Tibial artery (tissue), 4 donors: ENCODE measurements around the gene RNF138.

Source experiments
- DNase-seq, 2 donors: peaks; one replicate each; pipeline ENCODE4 v3.0.0-alpha.2; 2019
- H3K27ac ChIP-seq, 2 donors: fragments of 200-600 bp; sonication (generic) in 1 of 2; 1 replicate in 1 of 2; 2 replicates in 1 of 2; pipeline ENCODE4 v1.5.1; 2018 to 2019; ENCODE audit warnings: mild to moderate bottlenecking in 1 of 2
- H3K27me3 ChIP-seq, 2 donors: fragments of 200-600 bp; sonication (generic) in 1 of 2; one replicate each; pipeline versions ENCODE4 v1.5.1 to v1.6.0; 2016 to 2019
- H3K36me3 ChIP-seq, 3 donors: fragments of 200-600 bp; sonication (generic) in 2 of 3; one replicate each; pipeline ENCODE4 v1.5.1; 2016 to 2019; ENCODE audit warnings: mild to moderate bottlenecking in 2 of 3
- H3K4me1 ChIP-seq, 4 donors: fragments of 200-600 bp; sonication (generic) in 2 of 4; 1 replicate in 3 of 4; 2 replicates in 1 of 4; pipeline ENCODE4 v1.5.1; 2016 to 2019
- H3K4me3 ChIP-seq, 2 donors: fragments of 200-600 bp; sonication (generic) in 1 of 2; 1 replicate in 1 of 2; 2 replicates in 1 of 2; pipeline ENCODE4 v1.5.1; 2018 to 2019; ENCODE audit warnings: mild to moderate bottlenecking in 2 of 2
- H3K9me3 ChIP-seq, 3 donors: fragments of 200-600 bp; sonication (generic) in 1 of 3; one replicate each; pipeline ENCODE4 v1.5.1; 2016 to 2019
- intact Hi-C: fragments of 100-400 bp; cut with DNase I; formaldehyde crosslinking; loops from one replicate; pipeline ENCODE4 v1.15.0; 2023; ENCODE audit warnings: low total_unique reads
- TF ChIP-seq, protein P1 (sequence below), 2 experiments: fragments of 200-600 bp in 1 of 2; fragments of 450-650 bp in 1 of 2; IDR thresholded peaks; one replicate each; pipeline ENCODE4 v1.5.1; 2017 to 2019; ENCODE audit warnings: antibody characterized with exemption in 2 of 2, mild to moderate bottlenecking in 1 of 2, moderate library complexity in 1 of 2

Gene RNF138, protein sequence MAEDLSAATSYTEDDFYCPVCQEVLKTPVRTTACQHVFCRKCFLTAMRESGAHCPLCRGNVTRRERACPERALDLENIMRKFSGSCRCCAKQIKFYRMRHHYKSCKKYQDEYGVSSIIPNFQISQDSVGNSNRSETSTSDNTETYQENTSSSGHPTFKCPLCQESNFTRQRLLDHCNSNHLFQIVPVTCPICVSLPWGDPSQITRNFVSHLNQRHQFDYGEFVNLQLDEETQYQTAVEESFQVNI

DNA sequence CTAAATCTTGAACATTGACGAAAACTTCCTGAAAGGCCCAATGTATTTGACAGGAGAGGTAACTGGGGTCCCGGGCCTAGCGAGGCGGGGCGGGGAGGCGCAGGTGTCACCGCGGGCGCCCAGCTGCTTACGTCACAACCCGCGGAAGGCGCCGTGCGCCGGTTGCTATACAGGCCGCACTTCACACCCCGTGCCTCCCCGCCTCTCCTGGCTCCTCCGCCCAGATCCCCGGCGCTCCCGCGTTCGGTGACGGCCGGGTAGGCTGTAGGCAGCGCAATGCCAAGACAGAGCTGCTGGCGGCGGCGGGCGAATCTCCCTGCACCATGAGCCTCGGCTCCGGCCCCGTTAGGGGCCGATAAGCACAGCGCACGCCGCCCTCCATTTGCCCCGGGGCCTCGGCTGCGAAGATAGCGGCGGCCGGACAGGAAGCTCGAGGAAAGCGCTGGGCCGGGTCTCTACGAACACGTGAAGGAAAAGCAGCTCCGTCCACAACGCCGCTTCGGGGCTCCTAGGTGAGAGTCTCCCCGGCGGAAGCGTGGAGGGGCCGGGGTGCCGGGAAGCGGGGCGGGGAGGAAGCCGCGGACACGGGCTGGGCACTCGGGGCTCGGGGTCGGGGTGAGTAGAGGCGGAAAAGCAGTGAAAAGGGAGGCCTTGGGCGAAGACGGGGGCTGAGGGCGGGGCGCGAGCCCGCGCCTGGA, at the start of gene RNF138:
TSS of gene RNF138 (plus strand) at position 151 of the 698 bp plus-strand sequence. CDS start 903 bp downstream, outside the sequence.
- Histone ChIP-seq H3K9me3 (no peaks in the 10 kb centered on the region), H3K4me1 (peaks cover 0 to 30% (median 16%) of the 10 kb centered on the region in 4 donors)
- intact Hi-C loops: loop anchor here (10.0 kb wide), 1 partner anchor 383 kb away; the partner anchor contains the start of gene GAREM1

DNA sequence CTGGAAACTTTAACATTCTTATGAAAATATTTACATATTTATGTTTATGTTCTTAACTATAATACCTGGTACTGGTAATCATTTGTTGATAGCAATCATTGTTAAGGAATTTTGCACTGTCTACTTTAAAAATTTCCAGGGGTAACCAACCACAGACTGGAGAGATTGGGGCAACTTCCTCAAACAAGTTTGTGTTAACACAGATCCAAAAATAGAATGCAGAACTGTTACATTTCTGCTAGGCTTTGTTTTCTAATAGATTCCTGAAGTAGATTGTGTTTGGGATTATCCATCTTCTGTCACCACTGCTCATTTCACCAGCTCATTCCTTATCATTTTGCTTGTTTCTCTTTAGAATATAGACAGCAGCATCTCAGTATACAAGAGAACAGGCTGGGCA, 49.3 kb upstream of the RNF138 start:
- no peaks in the 10 kb centered on the region for H3K4me1 ChIP-seq
- H3K4me3 ChIP-seq: no peak overlapping the region
- intact Hi-C loops: no loop called here
- H3K27ac ChIP-seq: no peak overlapping the region
- no peaks in the 10 kb centered on the region for H3K27me3 ChIP-seq
- TF ChIP-seq, protein P1, sequence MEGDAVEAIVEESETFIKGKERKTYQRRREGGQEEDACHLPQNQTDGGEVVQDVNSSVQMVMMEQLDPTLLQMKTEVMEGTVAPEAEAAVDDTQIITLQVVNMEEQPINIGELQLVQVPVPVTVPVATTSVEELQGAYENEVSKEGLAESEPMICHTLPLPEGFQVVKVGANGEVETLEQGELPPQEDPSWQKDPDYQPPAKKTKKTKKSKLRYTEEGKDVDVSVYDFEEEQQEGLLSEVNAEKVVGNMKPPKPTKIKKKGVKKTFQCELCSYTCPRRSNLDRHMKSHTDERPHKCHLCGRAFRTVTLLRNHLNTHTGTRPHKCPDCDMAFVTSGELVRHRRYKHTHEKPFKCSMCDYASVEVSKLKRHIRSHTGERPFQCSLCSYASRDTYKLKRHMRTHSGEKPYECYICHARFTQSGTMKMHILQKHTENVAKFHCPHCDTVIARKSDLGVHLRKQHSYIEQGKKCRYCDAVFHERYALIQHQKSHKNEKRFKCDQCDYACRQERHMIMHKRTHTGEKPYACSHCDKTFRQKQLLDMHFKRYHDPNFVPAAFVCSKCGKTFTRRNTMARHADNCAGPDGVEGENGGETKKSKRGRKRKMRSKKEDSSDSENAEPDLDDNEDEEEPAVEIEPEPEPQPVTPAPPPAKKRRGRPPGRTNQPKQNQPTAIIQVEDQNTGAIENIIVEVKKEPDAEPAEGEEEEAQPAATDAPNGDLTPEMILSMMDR (IDR thresholded peaks at IDR 0.05): no peak
- DNase-seq: no peak
- H3K36me3 ChIP-seq: peaks cover 0 to 4% (median 0%) of the 10 kb centered on the region in 3 donors
- H3K9me3 ChIP-seq: no peaks in the 10 kb centered on the region

More for the DNA sequence above, at the start of gene RNF138:
- peak; percentile 85 to 93 for DNase-seq
- Histone ChIP-seq H3K27ac (peak within 1 kb of the TSS; percentile 100), H3K27me3 (no peaks in the 10 kb centered on the region), H3K36me3 (no peaks in the 10 kb centered on the region), H3K4me3 (peak within 1 kb of the TSS; percentile 86 to 90)
- TF ChIP-seq, protein P1 (IDR thresholded peaks at IDR 0.05): no peak

DNA sequence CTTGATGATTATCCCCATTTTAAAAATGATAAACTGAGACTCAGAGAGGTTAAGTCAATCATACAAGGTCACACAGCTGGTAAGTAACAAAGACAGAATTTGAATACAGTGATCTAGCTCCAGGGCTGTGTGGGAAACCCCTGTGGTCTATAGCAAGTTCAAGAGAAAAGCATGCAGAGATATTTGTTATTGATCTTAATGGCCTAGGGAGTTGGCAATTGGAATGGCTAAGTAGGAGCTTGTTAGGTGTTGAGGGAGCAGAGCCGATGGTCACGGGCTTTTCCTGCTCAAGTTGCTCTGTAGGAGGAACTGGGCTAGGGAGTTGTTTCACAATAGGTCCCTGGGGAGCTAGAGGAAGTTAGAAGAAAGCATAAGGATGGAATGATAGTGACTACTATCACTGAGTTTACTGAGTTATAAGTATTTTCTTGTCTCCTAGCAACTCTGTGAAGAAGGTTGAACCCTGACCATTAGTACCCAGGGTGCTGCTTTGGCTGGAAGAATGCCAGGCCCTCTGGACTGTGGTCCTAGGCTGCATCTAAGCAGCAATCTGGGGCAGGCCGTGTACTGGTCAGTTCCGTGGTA, 43.1 kb upstream of the RNF138 start:
- H3K36me3 ChIP-seq: no peaks in the 10 kb centered on the region
- no peaks in the 10 kb centered on the region for H3K9me3 ChIP-seq
- peak in 1 of 2 donors; percentile 72 for DNase-seq
- H3K27me3 ChIP-seq: no peaks in the 10 kb centered on the region
- TF ChIP-seq, protein P1 (IDR thresholded peaks at IDR 0.05): no peak
- no peak overlapping the region for H3K27ac ChIP-seq
- H3K4me1 ChIP-seq: peaks cover 0 to 4% (median 0%) of the 10 kb centered on the region in 4 donors
- intact Hi-C loops: no loop called here
- no peak overlapping the region for H3K4me3 ChIP-seq

DNA sequence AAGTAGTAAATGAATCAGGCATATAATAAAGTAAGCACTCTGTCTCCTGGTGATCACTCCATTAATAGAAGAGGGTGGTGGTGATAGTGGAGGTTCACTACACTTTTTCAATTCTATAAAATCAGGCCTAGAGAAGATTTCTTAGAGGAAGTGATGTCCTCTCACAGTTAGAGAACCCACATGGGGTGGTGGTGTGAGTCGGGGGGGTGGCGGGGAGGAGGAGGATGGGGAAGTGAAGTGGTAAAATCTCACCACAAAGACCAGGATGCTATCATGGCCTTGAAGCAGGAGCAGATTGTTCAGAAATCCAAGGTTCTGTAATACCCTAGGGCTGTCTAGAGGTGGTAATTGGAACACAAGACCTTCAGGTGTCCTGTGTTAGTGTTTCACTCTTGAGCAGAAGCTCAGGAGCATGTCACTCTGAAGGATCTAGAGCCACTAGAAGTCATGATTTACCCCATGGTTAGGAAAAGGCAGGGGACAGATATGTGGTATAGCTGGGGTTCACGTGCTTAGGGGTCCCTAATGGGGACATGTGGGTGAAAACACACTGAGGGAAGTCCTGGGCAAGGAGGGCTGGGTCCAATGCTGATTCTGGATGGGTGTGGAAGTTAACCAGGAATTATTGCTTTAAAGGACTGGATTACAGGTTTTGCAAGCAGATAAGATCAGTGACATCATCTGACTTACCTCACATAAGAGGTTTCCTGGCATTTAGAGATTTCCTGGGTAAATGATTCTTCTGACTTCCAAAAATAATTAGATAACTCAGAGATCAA, 42.1 kb upstream of the RNF138 start:
- no peak overlapping the region for H3K4me3 ChIP-seq
- peaks cover 0 to 4% (median 0%) of the 10 kb centered on the region in 4 donors for H3K4me1 ChIP-seq
- peak; percentile 39 to 68 for DNase-seq
- H3K9me3 ChIP-seq: no peaks in the 10 kb centered on the region
- intact Hi-C loops: no loop called here
- TF ChIP-seq, protein P1 (IDR thresholded peaks at IDR 0.05): no peak
- no peaks in the 10 kb centered on the region for H3K36me3 ChIP-seq
- H3K27ac ChIP-seq: no peak overlapping the region
- no peaks in the 10 kb centered on the region for H3K27me3 ChIP-seq

DNA sequence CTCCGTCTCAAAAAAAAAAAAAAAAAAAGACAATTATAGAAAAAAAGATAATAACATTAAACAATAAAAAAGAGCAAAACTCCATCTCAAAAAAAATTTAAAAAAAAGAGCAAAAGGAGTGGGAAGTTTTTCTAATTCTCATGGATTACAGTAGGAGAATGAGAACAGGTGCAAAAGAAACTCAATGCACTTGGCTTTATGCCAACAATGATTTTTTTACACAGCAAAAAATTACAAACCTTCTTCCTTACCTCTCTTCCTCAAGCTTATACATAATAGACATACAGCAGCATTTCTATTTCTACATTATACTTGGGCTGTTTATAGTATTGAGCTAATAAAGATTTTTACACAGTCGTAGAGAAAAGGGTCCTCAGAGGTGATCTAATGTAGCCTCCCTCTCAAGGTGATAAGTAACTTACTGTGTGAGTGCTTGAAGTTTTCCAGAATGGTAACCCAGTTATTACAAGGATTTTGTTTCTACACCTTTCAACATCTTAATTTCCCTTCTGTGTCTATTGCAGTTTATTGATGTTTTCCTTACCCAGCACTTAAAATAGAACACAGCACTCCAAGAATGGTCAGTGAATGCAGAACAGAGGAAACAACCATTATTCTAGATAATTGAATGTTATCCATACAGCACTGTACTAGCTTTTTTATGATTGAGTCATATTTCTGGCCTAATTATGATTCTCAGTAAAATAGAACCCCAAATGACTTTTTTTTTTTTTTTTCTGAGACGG, 34.9 kb upstream of the RNF138 start:
- no peak overlapping the region for H3K4me3 ChIP-seq
- intact Hi-C loops: no loop called here
- H3K4me1 ChIP-seq: no peaks in the 10 kb centered on the region
- no peaks in the 10 kb centered on the region for H3K27me3 ChIP-seq
- TF ChIP-seq, protein P1 (IDR thresholded peaks at IDR 0.05): no peak
- no peak overlapping the region for H3K27ac ChIP-seq
- no peak for DNase-seq
- H3K9me3 ChIP-seq: no peaks in the 10 kb centered on the region
- no peaks in the 10 kb centered on the region for H3K36me3 ChIP-seq
